GM11168 (cell line): ENCODE measurements around the gene PSEN2.

Experiments used
- in situ Hi-C: fragments of 300-500 bp; cut with MboI; formaldehyde crosslinking; loops from one replicate; pipeline ENCODE4 v1.12.0; 2022; ENCODE audit warnings: low sequenced_read_pairs; ENCODE audit not compliant: unreplicated experiment

PSEN2 gene

GRCh38 chr1:226884116-226884625 is 13.8 kb downstream of the PSEN2 start:
- in situ Hi-C loops: no loop called here

- in situ Hi-C loops: no loop called here
These were observed 14.8 kb downstream of the PSEN2 start for GRCh38 chr1:226884966-226885820.

GRCh38 chr1:226886122-226886901 is 15.9 kb downstream of the PSEN2 start:
- in situ Hi-C loops: no loop called here

GRCh38 chr1:226887006-226887405 is 16.6 kb downstream of the PSEN2 start:
- in situ Hi-C loops: no loop called here

GRCh38 chr1:226888021-226888420 is 17.6 kb downstream of the PSEN2 start:
- in situ Hi-C loops: no loop called here

- in situ Hi-C loops: no loop called here
These were observed 18.4 kb downstream of the PSEN2 start for GRCh38 chr1:226888816-226889215.

- in situ Hi-C loops: no loop called here
These were observed 19.4 kb downstream of the PSEN2 start for GRCh38 chr1:226889616-226890330.

- in situ Hi-C loops: no loop called here
These were observed 20.1 kb downstream of the PSEN2 start for GRCh38 chr1:226890331-226891108.

GRCh38 chr1:226891346-226891745 is 20.9 kb downstream of the PSEN2 start:
- in situ Hi-C loops: no loop called here

- in situ Hi-C loops: no loop called here
These were observed 21.6 kb downstream of the PSEN2 start for GRCh38 chr1:226891846-226892523.

- in situ Hi-C loops: no loop called here
These were observed 22.1 kb downstream of the PSEN2 start for GRCh38 chr1:226892524-226892875.

GRCh38 chr1:226893936-226894335 is 23.5 kb downstream of the PSEN2 start:
- in situ Hi-C loops: no loop called here

GRCh38 chr1:226894826-226895225 is 24.4 kb downstream of the PSEN2 start:
- in situ Hi-C loops: no loop called here

GRCh38 chr1:226895644-226896043 is 25.2 kb downstream of the PSEN2 start:
- in situ Hi-C loops: no loop called here

- in situ Hi-C loops: no loop called here
These were observed 27.8 kb downstream of the PSEN2 start for GRCh38 chr1:226898246-226898645.

GRCh38 chr1:226901421-226901820 is 31.0 kb downstream of the PSEN2 start:
- in situ Hi-C loops: no loop called here

- in situ Hi-C loops: no loop called here
These were observed 32.2 kb downstream of the PSEN2 start for GRCh38 chr1:226902601-226903000.

- in situ Hi-C loops: no loop called here
These were observed 33.7 kb downstream of the PSEN2 start for GRCh38 chr1:226903819-226904716.
